Chondrocyte (in vitro differentiated cells): ENCODE data around the gene ZNF764. TPM values are rescaled to one million over a fixed set of nuclear protein-coding genes. Genes with fewer than 3 reads are reported as not detected.

Experiments
- DNase-seq: peaks from one replicate; pipeline ENCODE4 v3.0.0; 2021; ENCODE audit warnings: mixed read lengths, low spot score
- H3K27ac Mint-ChIP-seq: one replicate; pipeline ENCODE4 v1.8.0; 2021; ENCODE audit warnings: mild to moderate bottlenecking, moderate library complexity, mixed read lengths; ENCODE audit not compliant: unreplicated experiment
- H3K27me3 Mint-ChIP-seq: 2 replicates; pipeline ENCODE4 v1.8.0; 2021; ENCODE audit warnings: low read depth, mixed read lengths
- H3K36me3 Mint-ChIP-seq: 2 replicates; pipeline ENCODE4 v1.8.0; 2021; ENCODE audit warnings: low read depth, mixed read lengths
- H3K4me1 Mint-ChIP-seq: 2 replicates; pipeline ENCODE4 v1.8.0; 2021; ENCODE audit warnings: low read depth, mild to moderate bottlenecking, mixed read lengths
- H3K4me3 Mint-ChIP-seq: one replicate; pipeline ENCODE4 v1.8.0; 2021; ENCODE audit warnings: mild to moderate bottlenecking, moderate library complexity, mixed read lengths; ENCODE audit not compliant: unreplicated experiment
- H3K9me3 Mint-ChIP-seq: 2 replicates; pipeline ENCODE4 v1.8.0; 2021; ENCODE audit warnings: low read depth, mixed read lengths
- total RNA-seq: library from RNA; stranded (reverse); gene quantifications from 3 replicates; pipeline ENCODE4 v1.2.1, GENCODE V29; 2021
- TF ChIP-seq, protein P1 (sequence below): fragments of 200-600 bp; sonication (generic); IDR thresholded peaks from 2 replicates; pipeline ENCODE4 v1.5.0; 2021; ENCODE audit warnings: antibody characterized with exemption, mild to moderate bottlenecking, moderate library complexity

The ZNF764 gene
- total RNA-seq, 1 donor from 2014 or later = 8.3 TPM

DNA sequence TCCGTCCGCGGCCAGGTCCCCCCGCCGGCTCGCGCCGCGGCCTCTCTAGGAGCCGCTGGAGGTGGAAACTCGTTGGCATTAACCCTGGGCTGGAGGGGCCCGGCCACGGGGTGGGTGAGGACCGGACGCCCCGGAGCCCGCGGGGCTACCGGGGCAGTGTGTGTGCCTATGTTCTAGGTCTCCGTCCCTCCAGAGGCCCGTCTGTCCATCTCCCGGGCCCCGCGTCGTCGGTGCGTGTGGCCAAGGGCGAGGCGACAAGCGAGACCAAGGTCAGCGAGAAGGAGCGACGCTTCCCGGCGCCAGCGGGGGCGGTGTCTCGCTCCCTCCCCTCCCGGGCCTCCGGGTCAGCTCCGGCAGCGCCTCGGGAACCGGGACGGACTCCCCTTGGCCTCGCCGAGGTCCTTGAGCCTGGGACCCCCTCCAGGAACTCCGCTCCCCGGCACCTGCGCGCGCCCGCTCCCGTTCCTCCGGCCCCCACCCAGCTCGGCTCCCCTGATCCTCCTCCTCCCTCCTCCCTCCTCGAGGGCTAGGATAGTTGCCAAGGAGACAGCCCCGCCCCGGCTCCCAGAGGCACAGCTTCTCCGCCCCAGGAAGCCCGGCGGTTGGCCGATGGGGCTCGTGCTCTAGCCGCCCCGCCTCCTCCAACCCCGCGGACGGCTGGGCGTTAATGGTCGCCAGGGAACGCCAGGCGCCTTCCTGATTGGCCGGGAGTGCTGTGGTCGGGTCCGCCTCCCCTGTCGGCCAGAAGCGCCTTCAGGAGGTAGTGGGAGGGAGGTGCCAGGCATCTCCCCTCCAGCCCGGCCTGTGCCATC is 31.1 kb downstream of the ZNF764 start:
- Mint-ChIP-seq H3K27me3 (no peaks in the 10 kb centered on the region), H3K4me1 (peaks cover 23% of the 10 kb centered on the region), H3K36me3 (peaks cover 2% of the 10 kb centered on the region), H3K4me3 (peak overlapping the region; percentile 67), H3K9me3 (no peaks in the 10 kb centered on the region), H3K27ac (peak overlapping the region; percentile 93)
- TF ChIP-seq, protein P1, sequence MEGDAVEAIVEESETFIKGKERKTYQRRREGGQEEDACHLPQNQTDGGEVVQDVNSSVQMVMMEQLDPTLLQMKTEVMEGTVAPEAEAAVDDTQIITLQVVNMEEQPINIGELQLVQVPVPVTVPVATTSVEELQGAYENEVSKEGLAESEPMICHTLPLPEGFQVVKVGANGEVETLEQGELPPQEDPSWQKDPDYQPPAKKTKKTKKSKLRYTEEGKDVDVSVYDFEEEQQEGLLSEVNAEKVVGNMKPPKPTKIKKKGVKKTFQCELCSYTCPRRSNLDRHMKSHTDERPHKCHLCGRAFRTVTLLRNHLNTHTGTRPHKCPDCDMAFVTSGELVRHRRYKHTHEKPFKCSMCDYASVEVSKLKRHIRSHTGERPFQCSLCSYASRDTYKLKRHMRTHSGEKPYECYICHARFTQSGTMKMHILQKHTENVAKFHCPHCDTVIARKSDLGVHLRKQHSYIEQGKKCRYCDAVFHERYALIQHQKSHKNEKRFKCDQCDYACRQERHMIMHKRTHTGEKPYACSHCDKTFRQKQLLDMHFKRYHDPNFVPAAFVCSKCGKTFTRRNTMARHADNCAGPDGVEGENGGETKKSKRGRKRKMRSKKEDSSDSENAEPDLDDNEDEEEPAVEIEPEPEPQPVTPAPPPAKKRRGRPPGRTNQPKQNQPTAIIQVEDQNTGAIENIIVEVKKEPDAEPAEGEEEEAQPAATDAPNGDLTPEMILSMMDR = peak; percentile 76
- DNase-seq = peak; percentile 100

DNA sequence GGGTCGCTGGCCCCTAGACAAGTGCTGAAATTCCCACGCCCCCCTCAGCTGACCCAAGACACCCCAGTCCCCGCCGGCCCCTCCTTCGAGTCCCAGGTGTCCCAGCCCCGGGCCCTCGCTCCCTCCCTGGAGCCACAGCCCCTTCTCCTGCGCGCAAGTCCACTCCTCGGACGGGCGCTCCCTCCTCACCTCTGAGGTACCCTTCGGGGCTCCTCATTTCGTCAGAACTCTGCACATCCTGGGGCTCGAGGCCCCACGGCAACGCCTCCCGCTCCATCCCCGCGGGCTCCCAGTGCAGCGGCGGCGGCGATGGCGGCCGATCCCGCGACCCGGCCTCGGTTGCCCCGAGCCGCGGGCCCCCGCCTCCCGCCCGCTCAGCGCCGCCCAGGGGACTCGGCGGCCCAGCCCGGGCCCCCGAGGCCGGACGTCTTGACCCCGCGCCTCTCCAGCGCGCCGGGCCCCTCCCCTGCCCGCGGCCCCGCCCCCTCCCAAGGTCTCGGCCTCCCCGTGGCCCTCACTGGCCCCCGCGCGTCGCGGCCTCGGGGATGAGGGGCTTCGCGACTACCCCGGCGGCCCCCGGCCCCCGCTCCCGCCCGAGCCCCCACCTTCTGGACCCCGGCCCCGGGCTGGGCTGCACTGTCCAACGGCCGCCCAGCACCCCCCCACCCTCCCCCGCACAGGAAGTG is 31.9 kb downstream of the ZNF764 start, which contains the start of gene ZNF768:
ZNF768 (minus strand) TSS at position 430 of the 686 bp plus-strand sequence; CDS start at position 277, 153 bp downstream.
- no peaks in the 10 kb centered on the region for H3K9me3 Mint-ChIP-seq
- peak within 1 kb of the TSS; percentile 93 for H3K27ac Mint-ChIP-seq
- peak within 1 kb of the TSS; percentile 78 for H3K4me3 Mint-ChIP-seq
- TF ChIP-seq, protein P1 = no peak
- no peak for DNase-seq
- H3K4me1 Mint-ChIP-seq = peaks cover 23% of the 10 kb centered on the region
- peaks cover 2% of the 10 kb centered on the region for H3K36me3 Mint-ChIP-seq
- H3K27me3 Mint-ChIP-seq = no peaks in the 10 kb centered on the region

- peak overlapping the region; percentile 75 for H3K27ac Mint-ChIP-seq
- peak overlapping the region; percentile 78 for H3K4me3 Mint-ChIP-seq
- no peaks in the 10 kb centered on the region for H3K9me3 Mint-ChIP-seq
- no peak for DNase-seq
- peaks cover 23% of the 10 kb centered on the region for H3K4me1 Mint-ChIP-seq
- TF ChIP-seq, protein P1 = no peak
- H3K27me3 Mint-ChIP-seq = no peaks in the 10 kb centered on the region
- peaks cover 2% of the 10 kb centered on the region for H3K36me3 Mint-ChIP-seq
Observed at GRCh38 chr16:30525844-30526136, 32.4 kb downstream of the ZNF764 start.

DNA sequence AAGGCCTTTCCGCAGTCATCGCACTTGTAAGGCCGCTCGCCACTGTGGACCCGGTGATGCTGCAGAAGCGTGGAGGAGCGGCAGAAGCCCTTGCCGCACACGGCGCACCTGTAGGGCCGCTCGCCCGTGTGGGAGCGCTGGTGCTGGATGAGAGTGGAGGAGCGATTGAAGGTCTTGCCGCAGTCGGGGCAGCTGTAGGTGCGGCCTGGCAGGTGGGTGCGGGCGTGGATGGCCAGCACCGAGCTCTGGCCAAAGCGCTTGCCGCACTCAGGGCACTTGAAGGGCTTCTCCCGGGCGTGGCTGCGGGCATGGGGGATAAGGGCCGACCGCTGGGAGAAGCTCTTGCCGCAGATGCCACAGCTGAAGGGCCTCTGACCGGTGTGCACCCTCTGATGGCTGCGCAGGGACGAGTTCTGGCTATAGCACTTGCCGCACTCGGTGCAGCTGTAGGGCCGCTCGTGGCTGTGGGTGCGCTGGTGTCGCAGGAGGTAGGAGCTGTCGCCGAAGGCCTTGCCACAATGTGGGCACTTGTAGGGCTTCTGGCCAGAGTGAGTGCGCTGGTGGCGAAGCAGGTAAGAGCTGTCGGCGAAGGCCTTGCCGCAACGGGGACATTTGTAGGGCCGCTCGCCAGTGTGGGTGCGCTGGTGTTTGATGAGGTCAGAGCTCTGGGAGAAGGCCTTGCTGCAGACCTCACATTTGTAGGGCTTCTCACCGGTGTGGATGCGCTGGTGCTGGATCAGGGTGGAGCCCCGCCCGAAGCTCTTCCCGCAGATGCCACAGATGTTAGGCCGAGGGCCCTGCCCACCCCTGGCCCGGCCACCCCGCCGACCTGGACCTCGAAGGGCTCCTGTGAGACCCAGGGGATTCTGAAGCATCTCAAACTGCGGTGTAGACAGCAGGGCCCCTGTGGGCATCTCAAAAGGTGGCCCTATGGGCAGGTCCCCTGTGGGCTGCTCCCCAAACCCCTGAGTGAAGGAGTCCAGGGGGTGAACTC is 33.3 kb downstream of the ZNF764 start:
- TF ChIP-seq, protein P1 = no peak
- H3K27me3 Mint-ChIP-seq = no peaks in the 10 kb centered on the region
- H3K27ac Mint-ChIP-seq = no peak overlapping the region
- H3K4me3 Mint-ChIP-seq = no peak overlapping the region
- H3K9me3 Mint-ChIP-seq = no peaks in the 10 kb centered on the region
- DNase-seq = no peak
- peaks cover 23% of the 10 kb centered on the region for H3K4me1 Mint-ChIP-seq
- H3K36me3 Mint-ChIP-seq = peaks cover 2% of the 10 kb centered on the region
